Hematopoietic multipotent progenitor cell treated with erythropoietin and hydrocortisone succinate and interleukin-3 and kit ligand, for 17 days (in vitro differentiated cells): ENCODE results near the gene ZC3HAV1.
"Not testable (repeated sequence)": the region's sequence is repeated elsewhere in the genome, so short reads cannot be mapped to it uniquely, and the experiment has no call there.

Source experiments
- DNase-seq: peaks from one replicate; pipeline ENCODE4 v3.0.0-alpha.2; 2015; ENCODE audit warnings: low spot score

Gene ZC3HAV1

GRCh38 chr7:139112316-139112715 lies 2.8 kb upstream of the ZC3HAV1 start:
- DNase-seq, result no peak

- peak; percentile 50 for DNase-seq
Measured at GRCh38 chr7:139111811-139112301, 2.3 kb upstream of the ZC3HAV1 start.

DNA sequence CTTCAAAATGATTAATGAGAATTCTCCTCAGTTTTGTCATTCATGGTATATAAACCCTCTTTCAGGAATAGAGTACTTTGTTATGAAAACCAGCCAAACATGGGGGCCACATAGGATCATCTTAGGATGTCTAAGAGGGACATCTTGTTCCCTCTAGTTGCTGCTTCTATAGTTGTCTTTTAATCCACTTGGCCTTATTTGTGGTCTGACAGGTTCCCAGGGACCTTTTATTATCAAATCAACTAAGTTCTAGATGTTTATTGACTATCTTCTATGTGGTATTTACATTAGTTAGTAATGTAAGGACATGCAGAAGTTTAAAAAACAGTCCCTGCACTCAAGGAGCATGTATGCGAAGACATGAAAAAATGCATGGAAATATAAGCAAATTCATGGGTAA lies 1.6 kb upstream of the ZC3HAV1 start:
- DNase-seq, result no peak

DNA sequence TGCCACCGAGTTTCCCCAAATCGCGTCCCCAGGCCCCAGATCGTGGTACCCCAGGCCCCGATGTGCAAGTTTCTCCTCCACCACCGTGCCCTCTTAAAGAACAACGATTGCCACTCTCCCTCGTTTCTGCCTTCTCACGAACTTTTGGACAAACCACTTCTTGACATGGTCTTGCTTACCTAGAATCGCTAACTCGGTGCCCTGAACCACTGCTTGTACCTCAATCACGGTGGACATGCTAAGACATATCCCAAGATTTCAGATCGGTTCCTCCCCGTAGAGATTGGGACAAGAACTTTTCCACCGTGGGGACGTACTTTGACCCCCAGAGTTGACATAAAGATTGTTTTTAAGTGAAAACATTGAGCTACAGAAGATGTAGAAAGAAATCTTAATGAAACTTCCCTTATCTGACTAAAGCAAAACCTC lies 477 bp upstream of the ZC3HAV1 start:
- no peak for DNase-seq

DNA sequence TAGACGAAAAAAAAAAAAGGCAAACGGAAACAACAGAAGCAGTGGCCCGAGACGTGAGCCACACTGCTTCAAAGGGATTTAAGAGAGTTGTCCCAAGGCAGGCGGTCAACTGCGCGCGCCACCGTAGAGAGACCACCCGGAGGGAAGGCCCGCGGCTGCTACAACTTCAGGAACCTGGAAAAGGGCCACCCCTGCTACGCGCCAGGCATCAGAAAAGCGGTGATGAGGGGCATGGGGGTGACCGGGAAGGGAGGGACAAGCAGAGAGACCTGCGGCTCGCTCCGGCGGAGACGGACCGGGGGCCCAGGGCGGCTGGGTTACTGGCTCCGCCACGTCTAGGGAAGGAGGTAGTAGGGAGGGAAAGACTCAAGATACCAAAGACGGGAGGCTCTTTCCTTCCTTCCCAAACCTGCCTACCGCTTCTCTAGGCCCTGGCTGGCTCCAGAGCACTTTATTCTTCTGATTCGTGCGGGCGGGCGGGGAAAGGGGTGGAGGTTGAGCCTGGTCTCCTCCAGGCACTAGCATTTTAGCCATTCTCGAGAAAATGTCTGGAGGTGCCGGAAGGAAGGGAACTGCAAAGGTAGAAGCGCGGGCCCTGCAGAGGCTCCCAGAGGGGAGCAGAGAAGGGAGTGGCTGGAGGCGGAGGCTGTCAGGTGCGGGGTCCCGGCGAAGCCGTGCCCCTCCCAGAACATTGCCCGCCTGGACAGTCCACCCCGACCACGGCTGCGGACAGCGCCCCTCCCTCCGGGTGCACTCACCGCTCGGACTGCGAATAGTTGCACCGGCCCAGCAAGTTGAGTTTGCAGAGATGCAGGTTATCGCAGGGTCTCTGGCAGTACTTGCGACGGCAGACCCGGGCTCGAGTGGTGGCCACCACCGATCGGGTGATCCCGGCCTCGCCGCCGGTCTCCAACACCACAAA lies 993 bp downstream of the ZC3HAV1 start:
- DNase-seq, result no peak

DNA sequence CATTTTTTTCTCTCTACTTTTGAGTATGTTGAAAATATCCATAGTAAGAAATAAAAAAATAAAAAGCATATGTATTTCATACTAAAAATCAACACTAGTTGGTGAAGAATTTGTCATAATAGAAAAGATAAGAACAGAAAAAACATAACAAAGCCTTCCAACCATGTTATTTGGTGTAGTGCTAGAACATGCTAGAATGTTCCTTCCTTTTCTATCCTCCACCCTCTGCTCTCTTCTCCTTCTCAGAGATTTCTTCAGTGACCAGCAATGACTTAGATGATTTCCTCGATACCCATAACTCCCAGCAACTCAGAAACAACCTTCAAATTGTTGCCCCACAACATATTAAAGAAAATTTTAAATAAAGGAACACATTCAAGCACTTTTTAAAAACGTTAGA lies 2.6 kb downstream of the ZC3HAV1 start:
- peak; percentile 87 for DNase-seq

- DNase-seq, result peak; percentile 61
Measured at GRCh38 chr7:139106227-139106626, 3.3 kb downstream of the ZC3HAV1 start.

DNA sequence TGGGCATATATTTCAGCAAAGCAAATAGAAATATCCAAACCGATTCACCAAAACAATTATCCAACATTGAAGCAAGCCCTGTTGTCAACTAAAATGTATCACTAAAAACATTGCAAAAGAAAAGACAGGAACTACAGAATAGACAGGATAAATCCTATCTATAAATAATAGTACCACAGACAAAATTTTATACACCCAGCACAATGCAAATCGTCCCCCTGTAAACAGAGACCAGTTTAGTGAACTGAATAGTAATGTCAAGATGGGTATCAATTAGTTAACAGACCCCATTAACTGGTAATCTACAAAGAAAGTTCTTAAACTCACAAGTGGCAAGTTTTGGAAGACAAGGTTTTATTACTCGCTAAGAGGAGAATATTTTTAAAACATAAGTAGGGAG lies 4.0 kb downstream of the ZC3HAV1 start:
- peak; percentile 62 for DNase-seq

DNA sequence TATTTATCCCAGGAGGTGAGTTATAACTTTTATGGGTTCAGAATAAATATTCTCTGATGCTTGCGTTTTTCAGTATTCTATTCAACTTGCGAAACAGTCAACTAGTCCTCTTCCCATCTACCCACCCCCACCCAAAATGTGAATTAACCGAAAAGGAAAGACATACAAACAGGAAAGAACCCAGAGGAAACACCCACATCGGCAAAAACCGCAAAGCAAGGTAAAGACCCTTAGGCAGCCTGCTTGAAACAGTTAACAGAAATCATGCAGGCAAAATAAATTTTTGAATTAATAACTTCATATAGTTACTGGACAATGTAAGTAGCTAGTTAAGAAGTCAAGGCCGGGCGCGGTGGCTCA lies 5.4 kb downstream of the ZC3HAV1 start:
- DNase-seq, result no peak

- DNase-seq, result peak; percentile 56
Measured at GRCh38 chr7:139103057-139103815, 6.3 kb downstream of the ZC3HAV1 start.

GRCh38 chr7:139101637-139102158 lies 7.8 kb downstream of the ZC3HAV1 start:
- DNase-seq, result not testable (repeated sequence)

- DNase-seq, result no peak
Measured at GRCh38 chr7:139099172-139099947, 10.2 kb downstream of the ZC3HAV1 start.

DNA sequence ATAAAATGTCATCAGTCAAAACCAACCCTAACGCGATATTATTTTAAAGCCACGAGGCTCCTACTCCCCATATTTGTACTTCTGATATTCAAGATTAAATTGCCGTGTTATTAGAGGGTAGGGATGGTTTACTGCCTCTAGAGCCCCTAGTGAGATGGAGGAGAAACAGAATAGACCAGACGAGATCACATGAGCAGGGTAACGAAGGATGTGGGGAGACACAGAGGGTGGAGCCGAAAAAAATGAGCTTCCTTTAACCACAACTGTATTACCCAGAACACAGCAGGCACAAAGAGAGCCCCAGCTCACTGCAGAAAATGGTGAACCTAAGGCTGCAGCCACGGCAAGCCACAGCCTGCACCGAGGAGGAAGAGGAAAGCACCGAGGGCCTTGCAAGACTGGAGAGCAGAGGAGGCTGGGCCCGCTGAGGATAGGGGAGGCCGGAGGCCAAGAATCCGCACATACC lies 14.3 kb downstream of the ZC3HAV1 start:
- peak; percentile 52 for DNase-seq

DNA sequence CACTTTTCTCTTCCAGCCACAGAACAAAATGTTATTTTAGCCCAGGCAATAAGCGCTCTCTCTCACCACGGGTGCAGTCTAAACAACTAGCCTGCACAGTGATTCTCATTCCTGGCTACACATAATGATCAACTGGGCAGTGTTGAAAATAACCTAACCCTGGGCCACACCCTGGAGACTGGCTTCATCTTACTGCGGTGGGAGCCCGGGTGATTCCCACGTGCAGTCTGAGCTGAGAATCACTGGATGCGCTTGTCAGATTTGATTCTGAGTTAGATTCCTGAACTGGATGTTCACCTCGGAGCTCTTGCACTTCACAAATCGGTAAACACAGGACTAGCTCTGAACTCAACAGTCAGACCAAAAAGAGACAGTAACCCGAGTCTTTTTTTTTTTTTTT lies 14.9 kb downstream of the ZC3HAV1 start:
- DNase-seq, result peak; percentile 56

DNA sequence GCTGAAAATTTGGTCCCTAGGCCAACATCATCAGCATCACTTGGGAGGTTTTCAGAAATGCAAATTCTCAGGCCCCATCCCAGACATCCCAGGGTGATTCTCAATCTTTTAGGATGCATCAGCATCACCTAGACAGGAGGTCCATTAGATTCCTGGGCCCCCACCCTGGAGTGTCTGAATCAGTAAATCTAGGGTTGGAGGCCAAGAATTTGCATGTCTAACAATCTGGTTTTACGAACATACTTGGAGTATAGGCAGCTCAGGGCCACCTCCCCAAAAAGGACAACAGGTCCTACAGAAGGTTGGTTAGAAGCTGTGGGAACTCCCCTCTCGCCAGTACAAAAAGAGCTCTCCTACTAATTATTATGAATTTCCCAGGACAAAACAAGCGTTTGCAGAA lies 15.5 kb downstream of the ZC3HAV1 start:
- DNase-seq, result no peak

DNA sequence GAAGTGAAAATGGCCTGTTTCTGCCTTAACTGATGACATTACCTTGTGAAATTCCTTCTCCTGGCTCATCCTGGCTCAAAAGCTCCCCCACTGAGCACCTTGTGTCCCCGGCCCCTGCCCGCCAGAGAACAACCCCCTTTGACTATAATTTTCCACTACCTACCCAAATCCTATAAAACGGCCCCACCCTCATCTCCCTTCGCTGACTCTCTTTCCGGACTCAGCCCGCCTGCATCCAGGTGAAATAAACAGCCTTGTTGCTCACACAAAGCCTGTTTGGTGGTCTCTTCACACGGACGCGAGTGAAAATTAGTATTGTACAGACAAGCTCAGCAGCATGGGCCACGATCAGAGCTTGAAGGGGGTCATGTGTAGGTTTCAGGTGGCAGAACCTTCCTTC lies 16.0 kb downstream of the ZC3HAV1 start:
- DNase-seq, result not testable (repeated sequence)

- DNase-seq, result peak; percentile 43
Measured at GRCh38 chr7:139092090-139092796, 17.3 kb downstream of the ZC3HAV1 start.

GRCh38 chr7:139091677-139091996 lies 17.9 kb downstream of the ZC3HAV1 start:
- DNase-seq, result no peak

DNA sequence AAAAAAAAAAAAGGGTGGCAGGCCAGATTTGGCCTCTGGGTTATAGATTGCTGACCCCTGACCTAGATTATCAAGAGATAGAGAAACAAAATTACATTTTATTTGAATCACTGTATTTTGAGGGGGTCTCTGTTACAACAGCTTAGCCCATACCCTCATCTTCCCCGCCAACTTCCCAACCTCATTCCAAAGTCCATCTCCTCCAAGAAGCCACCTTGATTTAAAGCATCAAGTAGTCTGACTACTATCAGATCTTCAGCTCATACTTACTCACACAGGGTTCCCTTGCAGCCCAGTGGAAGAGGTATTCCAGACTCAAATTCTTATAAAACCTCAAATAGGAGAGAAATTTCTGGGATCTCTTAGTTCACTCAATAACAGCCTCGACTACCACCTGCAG lies 20.4 kb downstream of the ZC3HAV1 start:
- no peak for DNase-seq

DNA sequence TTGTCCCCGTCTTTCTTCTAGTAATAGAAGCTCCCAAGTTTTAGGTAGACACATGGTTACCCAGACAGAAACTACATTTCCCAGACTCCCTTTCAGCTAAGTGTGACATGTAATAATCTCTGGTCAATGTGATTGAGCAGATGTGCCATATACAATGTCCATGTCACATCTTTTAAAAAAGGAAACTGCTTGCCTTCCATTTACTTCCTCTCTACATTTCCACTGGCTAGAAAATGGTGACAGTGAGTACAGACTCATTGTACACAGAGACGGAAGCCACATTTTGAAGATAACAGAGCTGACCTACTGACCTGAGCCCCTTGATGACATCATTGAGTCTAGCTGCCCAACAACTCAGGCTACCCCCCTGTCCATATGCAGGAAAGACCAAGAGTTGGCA lies 21.3 kb downstream of the ZC3HAV1 start:
- DNase-seq, result no peak

GRCh38 chr7:139087212-139087611 lies 22.3 kb downstream of the ZC3HAV1 start:
- DNase-seq, result no peak
